Fibroblast of lung (primary cell): ENCODE measurements around the gene LPAR6.

Experiments used
- EZH2 ChIP-seq: IDR thresholded peaks from 2 replicates; pipeline ENCODE4 v1.5.1; 2012; ENCODE audit warnings: low read length, control low read depth, mild to moderate bottlenecking; ENCODE audit errors: missing control alignments
- TF ChIP-seq, protein P1 (sequence below), 2 donors: IDR thresholded peaks in 1 of 2; conservative IDR thresholded peaks in 1 of 2; 1 replicate in 1 of 2; 2 replicates in 1 of 2; pipeline ENCODE4 v1.5.1; 2011 to 2012; ENCODE audit warnings: low read length in 2 of 2, control low read depth in 1 of 2, inconsistent platforms in 1 of 2, low read depth in 1 of 2, mild to moderate bottlenecking in 1 of 2

DNA sequence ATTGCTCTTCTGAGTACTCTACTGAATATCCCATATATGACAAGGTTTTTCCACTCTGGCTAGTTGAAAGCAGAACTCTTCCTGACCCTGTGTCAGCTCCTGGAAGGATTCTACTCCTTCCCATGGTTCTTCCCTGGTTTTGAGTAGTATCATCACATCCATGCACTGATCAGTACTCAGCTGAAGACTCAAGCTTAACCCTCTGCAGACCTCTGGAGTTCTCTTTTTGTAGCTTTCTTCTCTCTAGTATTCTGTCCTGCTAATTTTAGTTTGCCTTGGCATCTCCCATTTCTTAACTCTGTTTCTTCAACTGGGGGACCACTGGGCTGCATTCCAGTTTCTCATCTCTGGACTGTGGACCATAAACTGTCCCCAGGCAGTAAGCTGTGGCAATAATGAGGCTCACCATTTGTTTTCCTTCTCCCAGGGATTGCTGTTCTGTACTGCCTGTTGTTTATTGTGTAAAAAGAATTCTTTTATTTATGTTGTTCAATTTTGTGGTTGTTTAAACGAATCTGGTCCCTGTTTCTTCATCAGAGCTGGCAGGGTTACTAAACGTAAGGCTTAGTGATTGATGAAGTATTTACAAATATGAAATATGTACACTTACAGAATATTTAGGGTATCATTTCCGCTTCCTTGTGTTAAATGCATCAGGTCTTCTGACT is 19.7 kb downstream of the LPAR6 start:
- TF ChIP-seq, protein P1, sequence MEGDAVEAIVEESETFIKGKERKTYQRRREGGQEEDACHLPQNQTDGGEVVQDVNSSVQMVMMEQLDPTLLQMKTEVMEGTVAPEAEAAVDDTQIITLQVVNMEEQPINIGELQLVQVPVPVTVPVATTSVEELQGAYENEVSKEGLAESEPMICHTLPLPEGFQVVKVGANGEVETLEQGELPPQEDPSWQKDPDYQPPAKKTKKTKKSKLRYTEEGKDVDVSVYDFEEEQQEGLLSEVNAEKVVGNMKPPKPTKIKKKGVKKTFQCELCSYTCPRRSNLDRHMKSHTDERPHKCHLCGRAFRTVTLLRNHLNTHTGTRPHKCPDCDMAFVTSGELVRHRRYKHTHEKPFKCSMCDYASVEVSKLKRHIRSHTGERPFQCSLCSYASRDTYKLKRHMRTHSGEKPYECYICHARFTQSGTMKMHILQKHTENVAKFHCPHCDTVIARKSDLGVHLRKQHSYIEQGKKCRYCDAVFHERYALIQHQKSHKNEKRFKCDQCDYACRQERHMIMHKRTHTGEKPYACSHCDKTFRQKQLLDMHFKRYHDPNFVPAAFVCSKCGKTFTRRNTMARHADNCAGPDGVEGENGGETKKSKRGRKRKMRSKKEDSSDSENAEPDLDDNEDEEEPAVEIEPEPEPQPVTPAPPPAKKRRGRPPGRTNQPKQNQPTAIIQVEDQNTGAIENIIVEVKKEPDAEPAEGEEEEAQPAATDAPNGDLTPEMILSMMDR (conservative IDR thresholded peaks at IDR 0.05 in 1 of 2, IDR thresholded peaks at IDR 0.05 in 1 of 2; ENCODE audit: low read depth in 1 of 2, low read length in 2 of 2) = no peak
- no peak for TF ChIP-seq EZH2
